Calu3 (cell line): ENCODE data around the gene BACH1. TPM values are rescaled to one million over a fixed set of nuclear protein-coding genes. Genes with fewer than 3 reads are reported as not detected.

Experiments used
- BruUV-seq: library from RNA; stranded (reverse); fragments of 400-500 nt; replicated peaks from 2 replicates; lab custom pipeline; 2021; lab: Mats Ljungman, UMichigan
- CTCF ChIA-PET: fragments of 300-600 bp; sonication (Branson Sonifier 250); formaldehyde crosslinking; loops from one replicate; lab custom pipeline; 2022; ENCODE audit warnings: antibody characterized with exemption; lab: Charles Lee
- DNase-seq: peaks from one replicate; pipeline ENCODE4 v3.0.0; 2022
- H3K27ac Mint-ChIP-seq: one replicate; pipeline ENCODE4 v1.8.0; 2022; ENCODE audit warnings: mixed read lengths; ENCODE audit not compliant: unreplicated experiment
- H3K27me3 Mint-ChIP-seq: one replicate; pipeline ENCODE4 v1.8.0; 2022; ENCODE audit warnings: mixed read lengths; ENCODE audit not compliant: unreplicated experiment
- H3K36me3 Mint-ChIP-seq: one replicate; pipeline ENCODE4 v1.8.0; 2022; ENCODE audit warnings: mild to moderate bottlenecking, moderate library complexity, mixed read lengths; ENCODE audit not compliant: insufficient read depth, unreplicated experiment
- H3K4me1 Mint-ChIP-seq: one replicate; pipeline ENCODE4 v1.8.0; 2022; ENCODE audit warnings: mild to moderate bottlenecking, low read depth, mixed read lengths; ENCODE audit not compliant: unreplicated experiment
- H3K4me3 Mint-ChIP-seq: one replicate; pipeline ENCODE4 v1.8.0; 2022; ENCODE audit warnings: mild to moderate bottlenecking, low read depth, moderate library complexity, mixed read lengths; ENCODE audit not compliant: unreplicated experiment
- H3K9me3 Mint-ChIP-seq: one replicate; pipeline ENCODE4 v1.8.0; 2022; ENCODE audit warnings: low read depth, mixed read lengths; ENCODE audit not compliant: unreplicated experiment
- intact Hi-C: fragments of 100-400 bp; cut with micrococcal nuclease; formaldehyde crosslinking; loops from one replicate; pipeline ENCODE4 v1.10.0; 2022; ENCODE audit not compliant: unreplicated experiment
- total RNA-seq: library from RNA; stranded (reverse); gene quantifications from 2 replicates; pipeline ENCODE4 v1.2.3, GENCODE V29; 2022
- TF ChIP-seq, protein P1 (sequence below): fragments of 200-600 bp; IDR thresholded peaks from one replicate; pipeline ENCODE4 v1.8.0; 2022; ENCODE audit warnings: antibody characterized with exemption; ENCODE audit not compliant: unreplicated experiment

Gene BACH1
- total RNA-seq, 1 experiment from 2014 or later = 80.2 TPM

- Mint-ChIP-seq H3K9me3 (no peaks in the 10 kb centered on the region), H3K4me1 (peaks cover 14% of the 10 kb centered on the region), H3K27ac (no peak overlapping the region), H3K4me3 (no peak overlapping the region), H3K27me3 (no peaks in the 10 kb centered on the region), H3K36me3 (no peaks in the 10 kb centered on the region)
- TF ChIP-seq, protein P1, sequence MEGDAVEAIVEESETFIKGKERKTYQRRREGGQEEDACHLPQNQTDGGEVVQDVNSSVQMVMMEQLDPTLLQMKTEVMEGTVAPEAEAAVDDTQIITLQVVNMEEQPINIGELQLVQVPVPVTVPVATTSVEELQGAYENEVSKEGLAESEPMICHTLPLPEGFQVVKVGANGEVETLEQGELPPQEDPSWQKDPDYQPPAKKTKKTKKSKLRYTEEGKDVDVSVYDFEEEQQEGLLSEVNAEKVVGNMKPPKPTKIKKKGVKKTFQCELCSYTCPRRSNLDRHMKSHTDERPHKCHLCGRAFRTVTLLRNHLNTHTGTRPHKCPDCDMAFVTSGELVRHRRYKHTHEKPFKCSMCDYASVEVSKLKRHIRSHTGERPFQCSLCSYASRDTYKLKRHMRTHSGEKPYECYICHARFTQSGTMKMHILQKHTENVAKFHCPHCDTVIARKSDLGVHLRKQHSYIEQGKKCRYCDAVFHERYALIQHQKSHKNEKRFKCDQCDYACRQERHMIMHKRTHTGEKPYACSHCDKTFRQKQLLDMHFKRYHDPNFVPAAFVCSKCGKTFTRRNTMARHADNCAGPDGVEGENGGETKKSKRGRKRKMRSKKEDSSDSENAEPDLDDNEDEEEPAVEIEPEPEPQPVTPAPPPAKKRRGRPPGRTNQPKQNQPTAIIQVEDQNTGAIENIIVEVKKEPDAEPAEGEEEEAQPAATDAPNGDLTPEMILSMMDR = no peak
- intact Hi-C loops = no loop called here
- BruUV-seq = no TSS peak
- no peak for DNase-seq
- CTCF ChIA-PET = no interaction called here
Observed at GRCh38 chr21:29389136-29389535, 90.4 kb downstream of the BACH1 start.

DNA sequence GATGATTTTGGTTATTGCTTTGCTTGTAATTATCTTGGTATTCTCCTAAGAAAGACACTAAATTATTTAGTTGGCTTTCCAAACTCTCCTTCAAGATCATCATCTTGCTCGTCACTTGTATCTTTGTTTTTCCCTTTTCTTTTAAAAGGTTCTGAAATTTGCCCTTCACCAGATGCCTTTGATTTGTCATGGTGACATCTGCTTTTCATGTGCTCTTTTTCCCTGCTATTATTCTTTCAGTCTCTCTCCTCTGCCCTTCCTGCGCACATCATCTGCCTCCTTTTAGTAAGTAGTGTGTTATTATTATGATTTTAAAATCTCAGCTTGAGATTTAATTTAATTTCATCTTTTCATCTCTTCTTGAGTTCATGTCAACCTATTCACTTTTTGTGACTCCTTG, 92.1 kb downstream of the BACH1 start:
- H3K4me1 Mint-ChIP-seq = peaks cover 14% of the 10 kb centered on the region
- CTCF ChIA-PET = no interaction called here
- no peaks in the 10 kb centered on the region for H3K27me3 Mint-ChIP-seq
- BruUV-seq = no TSS peak
- DNase-seq = no peak
- no peaks in the 10 kb centered on the region for H3K9me3 Mint-ChIP-seq
- TF ChIP-seq, protein P1 = no peak
- no peak overlapping the region for H3K27ac Mint-ChIP-seq
- intact Hi-C loops = no loop called here
- no peaks in the 10 kb centered on the region for H3K36me3 Mint-ChIP-seq
- no peak overlapping the region for H3K4me3 Mint-ChIP-seq

DNA sequence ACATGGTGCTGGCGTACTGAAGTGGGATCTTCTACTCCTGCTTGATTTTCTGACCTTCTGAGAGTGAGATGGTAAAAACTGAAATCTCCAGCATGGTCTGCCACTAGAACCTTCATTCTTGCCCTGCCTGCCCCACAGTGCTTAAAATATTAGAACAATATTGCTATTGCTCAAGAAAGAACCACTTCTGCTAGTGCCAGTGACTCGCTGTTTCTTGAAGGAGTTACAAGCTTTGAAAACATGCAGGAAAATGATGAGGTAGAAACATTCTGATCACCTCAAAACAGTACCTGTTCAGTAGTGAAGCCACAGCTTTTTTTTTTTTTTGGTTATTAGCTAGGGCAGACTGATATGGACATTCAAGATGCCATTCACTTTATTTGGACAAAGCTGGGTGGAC, 95.3 kb downstream of the BACH1 start:
- Mint-ChIP-seq H3K36me3 (no peaks in the 10 kb centered on the region), H3K27ac (no peak overlapping the region), H3K4me3 (no peak overlapping the region), H3K9me3 (peaks cover 7% of the 10 kb centered on the region), H3K27me3 (no peaks in the 10 kb centered on the region), H3K4me1 (peaks cover 14% of the 10 kb centered on the region)
- BruUV-seq = no TSS peak
- CTCF ChIA-PET = no interaction called here
- DNase-seq = no peak
- TF ChIP-seq, protein P1 = no peak
- intact Hi-C loops = no loop called here

Other genes with a start within 250 kb of the BACH1 start
- gene CCT8, start 225.3 kb upstream of the BACH1 start, total RNA-seq = 184 and 198 TPM in 2 replicates
- gene MAP3K7CL, start 168.3 kb upstream of the BACH1 start, total RNA-seq = 2.3 and 2.7 TPM in 2 replicates